Ascending aorta (tissue), 2 donors: Measurements from ENCODE around the gene MSRB3. TPM values are rescaled to one million over a fixed set of nuclear protein-coding genes. Genes with fewer than 3 reads are reported as not detected.
"Not testable (repeated sequence)": the region's sequence is repeated elsewhere in the genome, so short reads cannot be mapped to it uniquely, and the experiment has no call there.

Experiments used
- DNase-seq, 2 donors: peaks; one replicate each; pipeline ENCODE4 v3.0.0-alpha.2; 2019; ENCODE audit warnings: low spot score in 2 of 2
- H3K27ac ChIP-seq, 2 donors: fragments of 200-600 bp; sonication (generic); one replicate each; pipeline ENCODE4 v1.5.1; 2016 to 2017; ENCODE audit warnings: mild to moderate bottlenecking in 1 of 2
- H3K27me3 ChIP-seq: fragments of 200-600 bp; sonication (generic); one replicate; pipeline ENCODE4 v1.5.1; 2017
- H3K36me3 ChIP-seq, 2 donors: fragments of 200-600 bp; sonication (generic); one replicate each; pipeline ENCODE4 v1.5.1; 2016
- H3K4me1 ChIP-seq, 2 donors: fragments of 200-600 bp; sonication (generic); one replicate each; pipeline ENCODE4 v1.5.1; 2016 to 2017; ENCODE audit warnings: mild to moderate bottlenecking in 1 of 2
- H3K4me3 ChIP-seq, 2 donors: fragments of 200-600 bp; sonication (generic); one replicate each; pipeline ENCODE4 v1.5.1; 2016 to 2017; ENCODE audit warnings: mild to moderate bottlenecking in 1 of 2
- H3K9me3 ChIP-seq, 2 donors: fragments of 200-600 bp; sonication (generic); one replicate each; pipeline ENCODE4 v1.5.1; 2016
- intact Hi-C: fragments of 100-400 bp; cut with DNase I; formaldehyde crosslinking; loops from one replicate; pipeline ENCODE4 v1.15.1; 2023
- total RNA-seq: library from RNA; depleted of rRNA; stranded (reverse); fragments of >200 nt; gene quantifications from one replicate; pipeline ENCODE4 v1.1.0, GENCODE V29; 2016
- TF ChIP-seq, protein P1 (sequence below), 3 experiments: fragments of 200-600 bp in 2 of 3; fragments of 450-650 bp in 1 of 3; sonication (generic) in 2 of 3; IDR thresholded peaks; one replicate each; pipeline ENCODE4 v1.5.1; 2016 to 2019; ENCODE audit warnings: antibody characterized with exemption in 3 of 3, mild to moderate bottlenecking in 1 of 3, moderate library complexity in 1 of 3

Gene MSRB3
- total RNA-seq, 1 donor from 2014 or later = 79.4 TPM

GRCh38 chr12:65454115-65454787, 175.8 kb downstream of the MSRB3 start:
- TF ChIP-seq, protein P1, sequence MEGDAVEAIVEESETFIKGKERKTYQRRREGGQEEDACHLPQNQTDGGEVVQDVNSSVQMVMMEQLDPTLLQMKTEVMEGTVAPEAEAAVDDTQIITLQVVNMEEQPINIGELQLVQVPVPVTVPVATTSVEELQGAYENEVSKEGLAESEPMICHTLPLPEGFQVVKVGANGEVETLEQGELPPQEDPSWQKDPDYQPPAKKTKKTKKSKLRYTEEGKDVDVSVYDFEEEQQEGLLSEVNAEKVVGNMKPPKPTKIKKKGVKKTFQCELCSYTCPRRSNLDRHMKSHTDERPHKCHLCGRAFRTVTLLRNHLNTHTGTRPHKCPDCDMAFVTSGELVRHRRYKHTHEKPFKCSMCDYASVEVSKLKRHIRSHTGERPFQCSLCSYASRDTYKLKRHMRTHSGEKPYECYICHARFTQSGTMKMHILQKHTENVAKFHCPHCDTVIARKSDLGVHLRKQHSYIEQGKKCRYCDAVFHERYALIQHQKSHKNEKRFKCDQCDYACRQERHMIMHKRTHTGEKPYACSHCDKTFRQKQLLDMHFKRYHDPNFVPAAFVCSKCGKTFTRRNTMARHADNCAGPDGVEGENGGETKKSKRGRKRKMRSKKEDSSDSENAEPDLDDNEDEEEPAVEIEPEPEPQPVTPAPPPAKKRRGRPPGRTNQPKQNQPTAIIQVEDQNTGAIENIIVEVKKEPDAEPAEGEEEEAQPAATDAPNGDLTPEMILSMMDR (IDR thresholded peaks at IDR 0.05) = no peak
- intact Hi-C loops = no loop called here
- no peaks in the 10 kb centered on the region for H3K27me3 ChIP-seq

GRCh38 chr12:65457341-65457740, 178.9 kb downstream of the MSRB3 start:
- intact Hi-C loops, H3K9me3 ChIP-seq, DNase-seq, H3K27ac ChIP-seq, H3K4me3 ChIP-seq, H3K4me1 ChIP-seq, H3K27me3 ChIP-seq: not testable (repeated sequence)
- peaks cover 20 to 46% of the 10 kb centered on the region in 2 donors for H3K36me3 ChIP-seq

More at GRCh38 chr12:65454115-65454787, 175.8 kb downstream of the MSRB3 start:
- Histone ChIP-seq H3K36me3 (peaks cover 17 to 37% of the 10 kb centered on the region in 2 donors), H3K4me1 (no peaks in the 10 kb centered on the region), H3K4me3 (no peak overlapping the region), H3K27ac (no peak overlapping the region), H3K9me3 (no peaks in the 10 kb centered on the region)
- no peak for DNase-seq

- Histone ChIP-seq H3K36me3 (peaks cover 27 to 53% of the 10 kb centered on the region in 2 donors), H3K4me1 (no peaks in the 10 kb centered on the region), H3K9me3 (no peaks in the 10 kb centered on the region), H3K27ac (no peak overlapping the region), H3K4me3 (no peak overlapping the region), H3K27me3 (no peaks in the 10 kb centered on the region)
- DNase-seq = no peak
- intact Hi-C loops = no loop called here
- TF ChIP-seq, protein P1 (IDR thresholded peaks at IDR 0.05) = no peak
These were observed 180.2 kb downstream of the MSRB3 start for GRCh38 chr12:65458718-65459117.

DNA sequence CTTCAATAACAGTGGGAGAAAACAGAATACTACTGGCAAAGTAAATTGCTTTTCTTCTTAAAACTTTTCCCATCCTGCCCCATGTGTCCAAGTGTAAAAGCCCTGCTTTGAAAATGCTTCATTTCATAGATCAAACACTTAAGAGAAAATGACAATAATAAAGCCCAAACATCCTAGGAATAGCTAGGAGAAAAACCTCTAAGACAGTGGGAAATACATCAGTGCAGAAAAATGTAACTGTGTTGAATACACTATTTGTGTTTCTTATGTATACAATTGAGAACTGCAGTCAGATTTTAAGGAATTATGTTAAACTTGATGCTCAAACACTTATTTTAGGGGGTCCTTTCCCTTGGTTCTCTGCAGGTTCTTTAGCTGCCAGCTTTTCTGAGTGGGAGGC, 181.1 kb downstream of the MSRB3 start:
- Histone ChIP-seq H3K27ac (no peak overlapping the region), H3K9me3 (no peaks in the 10 kb centered on the region), H3K4me1 (no peaks in the 10 kb centered on the region), H3K4me3 (no peak overlapping the region), H3K27me3 (no peaks in the 10 kb centered on the region), H3K36me3 (peaks cover 30 to 52% of the 10 kb centered on the region in 2 donors)
- DNase-seq = no peak
- intact Hi-C loops = no loop called here
- TF ChIP-seq, protein P1 (IDR thresholded peaks at IDR 0.05) = no peak

GRCh38 chr12:65460063-65460462, 181.6 kb downstream of the MSRB3 start:
- H3K27me3 ChIP-seq = no peaks in the 10 kb centered on the region
- H3K4me1 ChIP-seq = no peaks in the 10 kb centered on the region
- H3K36me3 ChIP-seq = peaks cover 26 to 48% of the 10 kb centered on the region in 2 donors
- TF ChIP-seq, protein P1 (IDR thresholded peaks at IDR 0.05) = no peak
- DNase-seq = no peak
- H3K27ac ChIP-seq = no peak overlapping the region
- no peaks in the 10 kb centered on the region for H3K9me3 ChIP-seq
- no peak overlapping the region for H3K4me3 ChIP-seq
- intact Hi-C loops = no loop called here

GRCh38 chr12:65461017-65461416, 182.5 kb downstream of the MSRB3 start:
- Histone ChIP-seq H3K27me3 (no peaks in the 10 kb centered on the region), H3K9me3 (no peaks in the 10 kb centered on the region), H3K4me1 (no peaks in the 10 kb centered on the region), H3K27ac (no peak overlapping the region), H3K4me3 (no peak overlapping the region), H3K36me3 (peaks cover 21 to 48% of the 10 kb centered on the region in 2 donors)
- intact Hi-C loops = no loop called here
- TF ChIP-seq, protein P1 (IDR thresholded peaks at IDR 0.05) = no peak
- no peak for DNase-seq
